OCI-M1 (cell line): ENCODE data around the gene SYNGR3.
"Not testable (repeated sequence)": the region's sequence is repeated elsewhere in the genome, so short reads cannot be mapped to it uniquely, and the experiment has no call there.

Source experiments
- DNase-seq: peaks from one replicate; lab custom pipeline; 2025; lab: John Stamatoyannopoulos, UW

The SYNGR3 gene

DNA sequence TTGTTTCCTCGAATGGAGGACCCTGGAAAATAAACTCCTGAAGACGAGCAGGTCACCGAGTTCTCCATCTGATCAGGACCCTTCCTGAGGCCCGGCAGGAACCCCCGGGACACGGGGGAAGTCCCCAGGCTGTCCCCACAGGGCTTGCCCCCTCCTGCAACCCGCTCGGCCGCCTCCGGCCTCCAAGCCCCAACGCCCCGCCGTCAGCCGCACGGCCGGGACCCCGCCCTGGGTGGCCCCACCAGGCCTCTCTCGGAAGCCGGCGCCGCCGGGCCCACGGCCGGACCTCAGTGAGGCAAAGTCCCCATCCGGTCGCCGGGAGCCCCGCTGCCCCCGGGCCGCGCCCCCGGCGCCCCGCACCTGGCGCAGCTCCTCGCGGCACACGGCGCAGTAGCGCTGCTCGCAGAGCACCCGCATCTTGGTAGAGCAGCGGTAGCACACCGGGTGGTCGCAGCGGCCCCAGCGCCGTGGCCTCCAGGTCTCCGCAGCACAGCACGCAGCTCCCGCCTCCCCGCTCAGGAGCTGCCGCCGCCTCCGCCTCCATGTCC, 19.5 kb downstream of the SYNGR3 start:
- DNase-seq, result peak; percentile 40

GRCh38 chr16:2009791-2010510, 20.2 kb downstream of the SYNGR3 start, which contains the start of gene ZNF598:
ZNF598 (minus strand) TSS chr16:2009821.
- peak; percentile 92 for DNase-seq

DNA sequence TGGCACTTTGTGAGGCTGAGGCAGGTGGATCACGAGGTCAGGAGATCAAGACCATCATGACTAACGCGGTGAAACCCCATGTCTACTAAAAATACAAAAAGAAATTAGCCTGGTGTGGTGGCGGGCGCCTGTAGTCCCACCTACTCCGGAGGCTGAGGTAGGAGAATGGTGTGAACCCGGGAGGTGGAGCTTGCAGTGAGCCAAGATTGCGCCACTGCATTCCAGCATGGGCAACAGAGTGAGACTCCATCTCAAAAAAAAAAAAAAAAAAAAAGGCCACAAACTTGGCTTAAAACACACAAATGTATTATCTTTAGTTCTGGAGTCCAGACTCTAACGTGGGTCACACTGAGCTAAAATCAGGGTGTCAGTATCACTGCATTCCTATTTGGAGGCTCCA, 22.0 kb downstream of the SYNGR3 start:
- not testable (repeated sequence) for DNase-seq

DNA sequence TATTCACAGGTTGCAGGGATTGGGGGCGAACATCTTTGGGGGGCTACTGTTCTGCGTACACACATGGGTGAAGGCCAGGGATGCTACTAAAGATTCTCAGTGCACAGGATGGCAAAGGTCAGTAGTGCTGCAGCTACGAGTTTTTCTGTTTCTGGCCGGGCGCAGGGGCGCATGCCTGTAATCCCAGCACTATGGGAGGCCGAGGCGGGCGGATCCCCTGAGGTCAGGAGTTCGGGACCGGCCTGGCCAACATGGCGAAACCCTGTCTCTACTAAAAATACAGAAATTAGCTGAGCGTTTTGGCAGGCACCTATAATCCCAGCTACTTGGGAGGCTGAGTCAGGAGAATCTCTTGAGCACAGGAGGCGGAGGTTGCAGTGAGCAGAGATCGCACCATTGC, 23.8 kb downstream of the SYNGR3 start:
- no peak for DNase-seq

DNA sequence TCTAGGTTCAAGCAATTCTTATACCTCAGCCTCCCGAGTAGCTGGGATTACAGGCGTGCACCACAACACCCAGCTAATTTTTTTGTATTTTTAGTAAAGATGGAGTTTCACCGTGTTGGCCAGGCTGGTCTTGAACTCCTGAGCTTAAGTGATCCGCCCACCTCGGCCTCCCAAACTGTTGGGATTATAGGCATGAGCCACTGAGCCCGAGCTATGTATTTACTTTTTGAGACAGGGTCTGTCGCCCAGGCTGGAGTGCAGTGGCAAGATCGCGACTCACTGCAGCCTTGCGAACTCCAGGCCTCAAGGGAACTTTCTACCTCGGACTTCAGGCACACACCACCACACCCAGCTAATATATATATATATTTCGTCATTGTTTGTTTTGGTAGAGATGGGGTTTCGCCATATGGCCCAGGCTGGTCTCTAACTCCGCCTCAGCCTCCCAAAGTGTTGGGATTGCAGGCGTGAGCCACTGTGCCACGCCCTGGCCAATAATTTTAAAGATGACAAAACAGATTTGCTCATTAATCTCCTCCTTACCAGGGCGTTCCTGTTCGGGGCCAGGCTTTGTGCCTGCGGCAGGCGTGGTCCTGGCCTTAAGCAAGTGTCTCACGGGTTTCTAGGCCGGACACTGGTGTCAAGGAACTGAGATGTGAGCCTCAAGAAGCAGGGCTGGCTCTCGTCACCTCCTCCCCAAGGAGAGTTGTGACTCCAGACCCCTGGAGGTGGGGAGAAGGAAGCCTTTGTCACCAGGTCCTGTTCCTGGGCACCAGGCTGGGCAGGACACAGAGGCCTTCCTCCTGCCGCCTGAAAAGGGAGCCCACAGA, 25.6 kb downstream of the SYNGR3 start:
- no peak for DNase-seq

DNA sequence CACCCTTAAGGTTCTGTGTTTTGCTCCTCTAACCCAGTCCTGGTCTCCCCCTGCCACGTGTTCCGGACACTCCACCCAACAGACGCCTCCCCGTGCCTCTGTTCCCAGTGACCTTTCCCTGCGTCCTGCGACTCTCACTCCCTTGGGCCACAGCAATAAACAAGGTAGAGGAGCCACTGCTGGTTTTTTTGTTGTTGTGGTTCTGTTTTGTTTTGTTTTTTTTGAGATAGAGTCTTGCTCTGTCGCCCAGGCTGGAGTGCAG, 26.1 kb downstream of the SYNGR3 start:
- DNase-seq, result no peak

- peak; percentile 25 for DNase-seq
Measured at GRCh38 chr16:2016407-2016922, 26.7 kb downstream of the SYNGR3 start.

GRCh38 chr16:2019518-2019920, 29.7 kb downstream of the SYNGR3 start, which contains the start of gene NPW:
NPW (plus strand) TSS chr16:2019785.
- DNase-seq, result no peak

- DNase-seq, result no peak
Measured at GRCh38 chr16:2019921-2020831, 30.4 kb downstream of the SYNGR3 start.

DNA sequence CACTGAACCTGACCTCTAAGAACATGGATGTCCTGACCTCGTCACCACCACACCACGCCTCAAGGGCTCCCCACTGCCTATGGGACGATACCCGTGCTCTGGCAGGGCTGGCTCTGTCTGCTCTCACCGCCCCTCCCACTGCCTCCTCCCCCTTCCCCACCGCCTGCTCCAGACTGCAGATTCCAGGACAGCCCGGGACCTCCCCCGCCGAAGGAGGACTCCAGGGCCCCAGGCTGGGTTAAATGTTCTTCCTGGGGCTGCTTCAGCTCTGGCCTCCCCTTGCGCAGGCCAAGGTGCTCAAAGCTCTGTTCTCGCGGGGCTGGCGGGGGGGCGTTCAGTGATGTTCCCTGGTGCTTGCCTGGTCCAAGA, 32.9 kb downstream of the SYNGR3 start:
- no peak for DNase-seq

GRCh38 chr16:2023092-2024031, 33.6 kb downstream of the SYNGR3 start:
- peak; percentile 94 for DNase-seq

GRCh38 chr16:2024032-2024420, 34.3 kb downstream of the SYNGR3 start:
- DNase-seq, result no peak

- DNase-seq, result no peak
Measured at GRCh38 chr16:2025251-2025650, 35.5 kb downstream of the SYNGR3 start.

GRCh38 chr16:2025878-2026460, 36.2 kb downstream of the SYNGR3 start:
- no peak for DNase-seq

GRCh38 chr16:2026461-2027023, 36.8 kb downstream of the SYNGR3 start, which contains the start of gene NHERF2:
NHERF2 (plus strand) TSS chr16:2026902; CDS start chr16:2027006, 104 bp downstream.
- DNase-seq, result no peak

GRCh38 chr16:2027024-2028010, 37.5 kb downstream of the SYNGR3 start:
- DNase-seq, result no peak

GRCh38 chr16:2028146-2028545, 38.4 kb downstream of the SYNGR3 start:
- DNase-seq, result no peak

GRCh38 chr16:2028620-2029220, 39.0 kb downstream of the SYNGR3 start:
- no peak for DNase-seq
